HCEC 1CT (cell line): Measurements from ENCODE around the gene B4GALNT2.
"Not testable (repeated sequence)": the region's sequence is repeated elsewhere in the genome, so short reads cannot be mapped to it uniquely, and the experiment has no call there.

ENCODE experiments used
- DNase-seq: peaks from one replicate; pipeline ENCODE4 v3.0.0-alpha.2; 2017

Gene B4GALNT2

DNA sequence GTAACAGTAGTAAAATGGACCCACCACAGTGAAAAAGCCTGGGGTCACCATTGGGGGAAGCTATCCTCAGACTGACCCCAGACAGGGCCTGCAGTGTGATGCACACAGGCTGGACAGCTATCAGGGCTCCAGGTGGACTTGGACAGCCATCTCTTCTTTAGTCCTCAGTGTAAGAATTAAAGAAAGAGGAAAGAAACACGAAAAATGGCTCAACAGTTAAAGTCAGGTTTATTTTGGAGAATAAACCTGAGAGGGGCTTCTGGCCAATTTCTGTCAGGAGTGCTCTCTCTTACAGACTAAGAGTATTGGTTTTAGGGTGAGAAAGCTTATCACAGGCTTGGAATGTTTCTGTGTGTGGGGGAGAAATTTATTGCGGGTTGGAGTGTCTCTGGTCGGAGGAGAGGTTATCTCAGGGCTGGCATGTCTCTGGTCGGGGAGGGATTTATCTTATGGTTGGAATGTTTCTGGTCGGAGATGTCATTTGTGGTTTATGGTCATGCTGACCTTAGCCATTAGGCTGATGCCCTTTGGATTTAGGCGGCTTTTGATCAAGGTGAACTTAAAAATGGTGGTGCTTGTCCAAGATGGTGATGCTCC is 10.8 kb upstream of the B4GALNT2 start:
- no peak for DNase-seq

GRCh38 chr17:49122566-49122965 is 10.0 kb upstream of the B4GALNT2 start:
- DNase-seq: no peak

GRCh38 chr17:49123061-49123460 is 9.5 kb upstream of the B4GALNT2 start:
- no peak for DNase-seq

- DNase-seq: no peak
Observed at GRCh38 chr17:49125449-49125848, 7.1 kb upstream of the B4GALNT2 start.

GRCh38 chr17:49126183-49126859 is 6.2 kb upstream of the B4GALNT2 start:
- DNase-seq: not testable (repeated sequence)

DNA sequence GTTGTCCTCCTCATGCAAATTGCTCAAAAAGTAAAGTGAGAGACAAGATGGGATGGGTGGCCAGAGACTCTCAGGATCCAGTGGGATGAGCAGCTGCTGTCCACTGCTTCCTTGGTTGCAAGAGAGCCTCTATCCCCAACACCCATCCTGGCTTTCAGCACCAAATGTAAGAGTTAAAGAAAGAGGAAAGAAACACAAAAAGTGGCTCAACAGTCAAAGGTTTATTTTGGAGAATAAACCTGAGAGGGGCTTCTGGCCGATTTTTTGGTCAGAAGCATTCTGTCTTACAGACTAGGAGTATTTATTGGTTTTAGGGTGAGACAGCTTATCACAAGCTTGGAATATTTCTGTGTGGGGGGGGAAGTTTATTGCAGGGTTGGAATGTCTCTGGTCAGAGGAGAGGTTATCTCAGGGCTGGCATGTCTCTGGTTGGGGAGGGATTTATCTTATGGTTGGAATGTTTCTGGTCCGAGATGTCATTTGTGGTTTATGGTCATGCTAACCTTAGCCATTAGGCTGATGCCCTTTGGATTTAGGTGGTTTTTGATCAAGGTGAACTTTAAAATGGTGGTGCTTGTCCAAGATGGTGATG is 3.1 kb upstream of the B4GALNT2 start:
- DNase-seq: not testable (repeated sequence)

GRCh38 chr17:49130891-49131290 is 1.7 kb upstream of the B4GALNT2 start:
- no peak for DNase-seq

DNA sequence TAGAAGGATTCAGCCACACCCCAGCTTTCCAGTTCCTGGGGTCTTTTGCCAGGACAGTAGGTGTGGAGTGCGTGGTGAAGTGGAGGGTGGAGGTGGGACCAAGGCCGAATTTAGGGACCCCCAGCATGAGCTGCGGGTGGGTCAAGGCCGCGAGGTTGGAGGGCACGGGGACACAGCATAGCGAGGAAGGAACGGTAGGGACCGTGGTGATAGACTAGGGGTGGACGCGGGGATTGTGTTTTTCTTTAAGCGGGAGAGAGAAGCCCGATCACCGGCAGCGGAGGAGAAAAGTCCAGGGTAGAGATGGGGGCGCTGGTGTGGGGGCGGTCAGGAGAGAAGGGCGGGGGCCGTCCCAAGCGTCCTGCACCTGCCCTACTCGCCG is 261 bp upstream of the B4GALNT2 start:
- no peak for DNase-seq

- DNase-seq: no peak
Observed at GRCh38 chr17:49136335-49136734, 3.8 kb downstream of the B4GALNT2 start.

DNA sequence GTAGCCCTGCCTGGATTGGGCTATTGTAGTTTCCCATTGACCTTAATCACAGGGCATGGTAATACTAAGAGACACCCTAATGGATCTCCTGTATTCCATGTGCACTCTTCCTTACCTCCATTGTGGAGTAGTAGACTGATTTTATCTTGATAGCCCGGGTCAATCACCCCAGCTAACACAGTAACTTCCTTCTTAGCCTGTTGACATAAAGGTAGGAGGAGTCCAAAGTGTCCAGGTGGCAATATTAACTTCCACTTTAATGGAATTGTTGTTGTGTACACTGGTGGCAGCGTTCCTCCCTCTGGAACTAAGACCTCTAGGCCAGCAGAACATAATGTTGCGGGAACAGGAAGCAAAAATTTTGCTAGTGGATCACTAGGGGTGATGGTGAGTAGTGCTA is 13.1 kb downstream of the B4GALNT2 start:
- DNase-seq: not testable (repeated sequence)

DNA sequence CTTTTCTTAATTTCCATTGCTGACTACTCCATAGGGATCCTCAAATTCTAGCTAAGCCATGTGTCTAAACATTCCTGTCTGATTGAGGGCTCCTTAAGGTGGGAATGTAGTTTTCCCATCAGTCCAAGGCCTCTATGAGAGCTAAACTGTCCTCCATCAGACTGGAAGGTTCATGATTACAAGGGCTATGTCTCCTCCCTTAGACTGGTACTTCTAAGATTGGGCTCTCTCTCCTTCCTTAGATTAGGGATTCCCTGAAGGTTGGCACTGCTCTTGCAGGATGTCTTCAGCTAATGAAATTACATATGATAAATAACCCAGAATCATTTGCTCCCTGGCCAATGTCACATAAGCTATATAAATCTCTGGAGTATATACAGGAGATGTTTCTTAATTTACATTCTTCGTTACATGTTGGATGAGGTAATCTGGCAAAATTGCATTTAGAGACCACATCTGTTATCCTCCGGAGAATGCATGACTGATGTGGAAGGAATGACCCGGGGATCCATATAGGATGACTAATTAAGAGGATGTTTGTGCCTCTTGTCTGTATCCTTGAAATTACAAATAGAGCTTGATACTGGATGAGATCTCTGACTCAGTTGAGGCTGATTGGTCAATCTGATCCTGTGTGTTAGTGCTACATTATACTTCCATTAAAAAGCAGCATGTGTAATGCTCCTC is 14.2 kb downstream of the B4GALNT2 start:
- peak; percentile 99 for DNase-seq

GRCh38 chr17:49148171-49148570 is 15.6 kb downstream of the B4GALNT2 start:
- no peak for DNase-seq

- DNase-seq: no peak
Observed at GRCh38 chr17:49151996-49152395, 19.4 kb downstream of the B4GALNT2 start.

DNA sequence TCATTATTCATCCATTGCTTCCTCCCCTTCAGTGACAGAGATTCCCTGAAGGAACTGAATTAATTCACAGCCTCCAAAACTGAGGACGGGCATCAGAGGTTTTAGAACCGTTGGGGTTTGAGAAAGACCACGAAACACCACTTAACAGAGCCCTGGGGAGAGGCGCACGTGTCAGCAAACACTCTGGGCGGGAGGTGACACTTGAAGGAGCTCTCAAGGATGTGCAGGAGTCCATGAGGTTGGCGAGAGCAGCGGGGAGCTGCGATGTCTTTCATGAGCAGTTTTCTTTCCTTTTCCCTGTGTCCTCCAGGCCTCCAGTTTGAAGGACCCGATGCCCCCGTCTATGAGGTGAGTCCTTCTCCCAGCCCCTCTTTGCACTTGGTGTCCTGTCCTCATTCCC is 23.7 kb downstream of the B4GALNT2 start:
- no peak for DNase-seq

GRCh38 chr17:49157784-49158183 is 25.2 kb downstream of the B4GALNT2 start:
- no peak for DNase-seq

DNA sequence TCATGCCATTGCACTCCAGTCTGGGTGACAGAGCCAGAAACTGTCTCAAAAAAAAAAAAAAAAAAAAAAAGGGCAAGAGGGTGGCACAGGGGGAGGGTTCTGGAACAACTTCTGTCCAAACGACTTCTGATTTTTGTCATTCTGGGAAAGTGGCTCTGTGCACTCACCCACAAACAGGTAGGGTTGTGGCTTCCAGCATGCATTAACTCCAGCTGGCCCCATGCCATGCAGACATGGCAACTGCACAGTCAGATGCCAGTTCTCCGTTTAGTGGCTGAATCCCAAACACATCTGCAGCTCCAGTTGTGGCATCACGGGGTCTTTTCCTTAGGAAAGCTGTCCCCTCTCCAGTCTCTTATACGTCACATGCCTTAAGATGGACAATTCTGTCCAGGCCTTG is 30.3 kb downstream of the B4GALNT2 start:
- no peak for DNase-seq

GRCh38 chr17:49165143-49165542 is 32.6 kb downstream of the B4GALNT2 start:
- no peak for DNase-seq

DNA sequence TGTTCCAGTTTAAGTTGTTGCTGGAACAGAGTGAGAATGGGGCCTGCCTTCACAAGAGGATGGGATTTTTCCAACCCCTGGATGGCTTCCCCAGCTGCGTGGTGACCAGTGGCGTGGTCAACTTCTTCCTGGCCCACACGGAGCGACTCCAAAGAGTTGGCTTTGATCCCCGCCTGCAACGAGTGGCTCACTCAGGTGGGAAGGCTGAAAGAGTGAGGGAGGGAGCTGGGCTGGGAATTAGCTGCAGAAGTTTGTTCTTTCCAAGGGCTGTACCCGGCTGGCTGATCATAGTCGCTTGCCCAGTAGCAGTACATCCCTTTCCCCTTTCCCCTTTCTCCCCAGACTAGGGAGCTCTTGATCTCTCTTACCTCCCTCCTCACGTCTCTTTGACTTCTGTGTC is 36.1 kb downstream of the B4GALNT2 start:
- DNase-seq: no peak

GRCh38 chr17:49170216-49170615 is 37.6 kb downstream of the B4GALNT2 start:
- no peak for DNase-seq

- DNase-seq: not testable (repeated sequence)
Observed at GRCh38 chr17:49170711-49171110, 38.1 kb downstream of the B4GALNT2 start.

GRCh38 chr17:49175978-49176377 is 43.4 kb downstream of the B4GALNT2 start:
- not testable (repeated sequence) for DNase-seq

- DNase-seq: peak; percentile 39
Observed at GRCh38 chr17:49180303-49180702, 47.7 kb downstream of the B4GALNT2 start.

GRCh38 chr17:49180998-49181635 is 48.5 kb downstream of the B4GALNT2 start:
- DNase-seq: no peak
